HG03095 (cell line): ENCODE results near the gene FHL2.
"Not testable (repeated sequence)": the region's sequence is repeated elsewhere in the genome, so short reads cannot be mapped to it uniquely, and the experiment has no call there.

Experiments used
- ATAC-seq: cut with Tn5 transposase; IDR thresholded peaks from one replicate; pipeline ENCODE4 v1.9.1; 2021; ENCODE audit warnings: moderate library complexity; ENCODE audit not compliant: unreplicated experiment

The FHL2 gene

GRCh38 chr2:105398336-105399206 lies at the start of gene FHL2:
Gene FHL2, minus strand, starts transcription at chr2:105399051. Its CDS starts 12,535 bp downstream, at chr2:105386516.
- ATAC-seq = peak; percentile 97

- ATAC-seq = no peak
Observed at GRCh38 chr2:105447476-105447875, 48.6 kb upstream of the FHL2 start.

GRCh38 chr2:105446501-105446900 lies 47.6 kb upstream of the FHL2 start:
- no peak for ATAC-seq

- ATAC-seq = no peak
Observed at GRCh38 chr2:105445976-105446375, 47.1 kb upstream of the FHL2 start.

GRCh38 chr2:105445498-105445897 lies 46.6 kb upstream of the FHL2 start:
- ATAC-seq = no peak

- ATAC-seq = no peak
Observed at GRCh38 chr2:105443617-105444598, 45.1 kb upstream of the FHL2 start.

GRCh38 chr2:105442721-105443120 lies 43.9 kb upstream of the FHL2 start:
- no peak for ATAC-seq

- ATAC-seq = no peak
Observed at GRCh38 chr2:105442056-105442455, 43.2 kb upstream of the FHL2 start.

GRCh38 chr2:105439141-105439540 lies 40.3 kb upstream of the FHL2 start:
- ATAC-seq = no peak

GRCh38 chr2:105438104-105438929 lies 39.5 kb upstream of the FHL2 start:
- ATAC-seq = no peak

- no peak for ATAC-seq
Observed at GRCh38 chr2:105437708-105438103, 38.9 kb upstream of the FHL2 start.

- ATAC-seq = no peak
Observed at GRCh38 chr2:105432749-105433148, 33.9 kb upstream of the FHL2 start.

GRCh38 chr2:105432044-105432399 lies 33.2 kb upstream of the FHL2 start:
- ATAC-seq = no peak

- ATAC-seq = no peak
Observed at GRCh38 chr2:105431367-105432043, 32.7 kb upstream of the FHL2 start.

- no peak for ATAC-seq
Observed at GRCh38 chr2:105428387-105429018, 29.7 kb upstream of the FHL2 start.

- no peak for ATAC-seq
Observed at GRCh38 chr2:105427485-105427884, 28.6 kb upstream of the FHL2 start.

GRCh38 chr2:105426626-105427292 lies 27.9 kb upstream of the FHL2 start:
- ATAC-seq = no peak

- ATAC-seq = no peak
Observed at GRCh38 chr2:105425936-105426625, 27.2 kb upstream of the FHL2 start.

- not testable (repeated sequence) for ATAC-seq
Observed at GRCh38 chr2:105424836-105425235, 26.0 kb upstream of the FHL2 start.
